Fibroblast of lung (primary cell): ENCODE data around the gene PHIP. TPM values are rescaled to one million over a fixed set of nuclear protein-coding genes. Genes with fewer than 3 reads are reported as not detected.

Source experiments
- DNase-seq, 2 donors: peaks; one replicate each; pipeline versions ENCODE4 v3.0.0 to v3.0.0-alpha.2; 2010; ENCODE audit warnings: low read depth in 2 of 2
- H2AFZ ChIP-seq: 2 replicates; pipeline ENCODE4 v1.5.1; 2012; ENCODE audit warnings: low read length, control low read depth, inconsistent platforms
- H3K27ac ChIP-seq: 2 replicates; pipeline ENCODE4 v1.5.1; 2011; ENCODE audit warnings: low read length, control low read depth; ENCODE audit not compliant: insufficient read depth
- H3K27me3 ChIP-seq: 2 replicates; pipeline ENCODE4 v1.5.1; 2011; ENCODE audit warnings: mild to moderate bottlenecking, low read length; ENCODE audit not compliant: control insufficient read depth, insufficient read depth
- H3K36me3 ChIP-seq: 2 replicates; pipeline ENCODE4 v1.5.1; 2011; ENCODE audit warnings: low read length; ENCODE audit not compliant: control insufficient read depth, insufficient read depth
- H3K4me1 ChIP-seq: 2 replicates; pipeline ENCODE4 v1.5.1; 2011; ENCODE audit warnings: low read length; ENCODE audit not compliant: control insufficient read depth, insufficient read depth; ENCODE audit errors: extremely low read depth
- H3K4me2 ChIP-seq: 2 replicates; pipeline ENCODE4 v1.5.1; 2011; ENCODE audit warnings: low read length, control low read depth; ENCODE audit not compliant: insufficient read depth; ENCODE audit errors: extremely low read depth
- H3K4me3 ChIP-seq, 4 experiments: fragments of 200-600 bp in 1 of 4; sonication (generic) in 1 of 4; replicated peaks in 1 of 4; 2 replicates each; pipeline ENCODE4 v1.5.1; 2011 to 2016; ENCODE audit warnings: low read length in 4 of 4, low read depth in 3 of 4, mild to moderate bottlenecking in 3 of 4, control low read depth in 2 of 4, inconsistent platforms in 1 of 4, mixed read lengths in 1 of 4; ENCODE audit not compliant: insufficient read depth in 1 of 4; ENCODE audit errors: control extremely low read depth in 1 of 4
- H3K79me2 ChIP-seq: 2 replicates; pipeline ENCODE4 v1.5.1; 2012; ENCODE audit warnings: mild to moderate bottlenecking, low read length, inconsistent platforms; ENCODE audit not compliant: control insufficient read depth, insufficient read depth
- H3K9ac ChIP-seq: 2 replicates; pipeline ENCODE4 v1.5.1; 2011; ENCODE audit warnings: mild to moderate bottlenecking, low read length, control low read depth; ENCODE audit not compliant: insufficient read depth
- H3K9me3 ChIP-seq: 2 replicates; pipeline ENCODE4 v1.5.1; 2012; ENCODE audit warnings: low read depth, low read length; ENCODE audit not compliant: control insufficient read depth, insufficient read depth
- H4K20me1 ChIP-seq: 2 replicates; pipeline ENCODE4 v1.5.1; 2011; ENCODE audit warnings: low read length; ENCODE audit not compliant: control insufficient read depth, insufficient read depth; ENCODE audit errors: extremely low read depth
- EZH2 ChIP-seq: IDR thresholded peaks from 2 replicates; pipeline ENCODE4 v1.5.1; 2012; ENCODE audit warnings: low read length, control low read depth, mild to moderate bottlenecking; ENCODE audit errors: missing control alignments
- polyA plus RNA-seq, 2 donors: library from polyadenylated mRNA; depleted of rRNA in 1 of 2; stranded (reverse) in 1 of 2; unstranded in 1 of 2; fragments of >200 nt; gene quantifications; 2 replicates each; pipeline ENCODE4 v1.2.1, GENCODE V29; 2011 to 2012; ENCODE audit warnings: missing spikeins in 1 of 2
- total RNA-seq: library from RNA; depleted of rRNA; stranded (reverse); fragments of >200 nt; gene quantifications from 2 replicates; pipeline ENCODE4 v1.2.1, GENCODE V29; 2014
- TF ChIP-seq, protein P1 (sequence below), 2 donors: IDR thresholded peaks in 1 of 2; conservative IDR thresholded peaks in 1 of 2; 1 replicate in 1 of 2; 2 replicates in 1 of 2; pipeline ENCODE4 v1.5.1; 2011 to 2012; ENCODE audit warnings: low read length in 2 of 2, control low read depth in 1 of 2, inconsistent platforms in 1 of 2, low read depth in 1 of 2, mild to moderate bottlenecking in 1 of 2

Gene PHIP
- total and polyA plus RNA-seq, 2 donors (not counting 1 experiment from before 2014, with no cell fraction given) = 6.7 to 26.1 TPM

DNA sequence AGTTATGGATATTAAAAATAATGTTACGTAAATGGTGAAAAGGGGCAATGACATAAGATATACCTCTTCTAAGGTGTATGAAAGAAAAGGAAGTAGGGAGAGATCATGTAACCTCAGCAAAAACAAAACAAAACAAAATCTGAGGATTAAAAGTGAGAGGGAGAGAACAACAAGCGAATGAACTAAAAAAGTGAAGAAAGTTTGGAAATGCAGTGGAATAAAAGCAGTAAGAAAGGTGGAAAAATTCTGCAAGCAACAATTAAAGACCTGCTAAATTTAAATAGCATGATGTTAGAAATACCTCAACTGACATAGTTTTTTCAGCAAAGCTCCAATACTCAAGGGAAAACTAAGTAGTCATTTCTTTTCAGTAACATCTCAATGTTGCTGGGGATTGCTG, 48.0 kb downstream of the PHIP start:
- no peak overlapping the region for H3K27ac ChIP-seq
- peaks cover 2% of the 10 kb centered on the region for H3K4me1 ChIP-seq
- no peaks in the 10 kb centered on the region for H4K20me1 ChIP-seq
- H2AFZ ChIP-seq = no peak overlapping the region
- H3K79me2 ChIP-seq = no peaks in the 10 kb centered on the region
- H3K4me3 ChIP-seq = no peak overlapping the region
- no peak for DNase-seq
- TF ChIP-seq EZH2 = no peak
- TF ChIP-seq, protein P1, sequence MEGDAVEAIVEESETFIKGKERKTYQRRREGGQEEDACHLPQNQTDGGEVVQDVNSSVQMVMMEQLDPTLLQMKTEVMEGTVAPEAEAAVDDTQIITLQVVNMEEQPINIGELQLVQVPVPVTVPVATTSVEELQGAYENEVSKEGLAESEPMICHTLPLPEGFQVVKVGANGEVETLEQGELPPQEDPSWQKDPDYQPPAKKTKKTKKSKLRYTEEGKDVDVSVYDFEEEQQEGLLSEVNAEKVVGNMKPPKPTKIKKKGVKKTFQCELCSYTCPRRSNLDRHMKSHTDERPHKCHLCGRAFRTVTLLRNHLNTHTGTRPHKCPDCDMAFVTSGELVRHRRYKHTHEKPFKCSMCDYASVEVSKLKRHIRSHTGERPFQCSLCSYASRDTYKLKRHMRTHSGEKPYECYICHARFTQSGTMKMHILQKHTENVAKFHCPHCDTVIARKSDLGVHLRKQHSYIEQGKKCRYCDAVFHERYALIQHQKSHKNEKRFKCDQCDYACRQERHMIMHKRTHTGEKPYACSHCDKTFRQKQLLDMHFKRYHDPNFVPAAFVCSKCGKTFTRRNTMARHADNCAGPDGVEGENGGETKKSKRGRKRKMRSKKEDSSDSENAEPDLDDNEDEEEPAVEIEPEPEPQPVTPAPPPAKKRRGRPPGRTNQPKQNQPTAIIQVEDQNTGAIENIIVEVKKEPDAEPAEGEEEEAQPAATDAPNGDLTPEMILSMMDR (conservative IDR thresholded peaks at IDR 0.05 in 1 of 2, IDR thresholded peaks at IDR 0.05 in 1 of 2; ENCODE audit: low read depth in 1 of 2, low read length in 2 of 2) = no peak
- H3K9me3 ChIP-seq = no peaks in the 10 kb centered on the region
- no peaks in the 10 kb centered on the region for H3K36me3 ChIP-seq
- no peak overlapping the region for H3K9ac ChIP-seq
- no peaks in the 10 kb centered on the region for H3K27me3 ChIP-seq
- H3K4me2 ChIP-seq = no peak overlapping the region

DNA sequence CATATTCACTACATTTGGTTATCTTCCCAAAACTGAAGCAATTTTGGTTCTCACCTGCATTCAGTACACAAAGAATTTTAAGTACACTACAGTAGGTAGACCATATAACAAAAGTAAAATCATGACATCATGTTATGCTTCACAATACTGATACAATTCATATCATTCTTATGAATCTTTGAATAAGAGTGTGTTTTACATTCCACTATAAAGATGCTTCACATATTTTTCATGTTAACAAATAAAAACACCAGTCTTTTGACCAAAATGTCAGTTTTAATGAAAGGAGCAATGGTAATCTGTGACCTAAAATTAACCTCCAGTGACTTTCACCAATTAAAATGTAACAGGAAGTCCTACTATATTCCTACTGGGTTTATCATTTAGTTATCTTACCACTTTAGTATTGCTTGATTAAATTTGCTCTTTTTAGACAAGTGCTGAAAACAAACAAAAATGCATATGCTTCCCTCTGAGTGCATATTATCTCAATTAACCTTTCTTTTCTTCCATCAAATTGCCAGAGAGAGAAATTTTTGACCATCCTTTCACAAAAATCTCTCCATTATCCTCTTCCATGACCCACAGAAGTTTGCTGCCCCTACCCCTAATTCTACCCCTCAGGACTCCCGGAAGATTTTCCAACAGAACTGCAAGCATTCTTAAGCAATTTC, 49.3 kb downstream of the PHIP start:
- H3K36me3 ChIP-seq = no peaks in the 10 kb centered on the region
- H3K4me2 ChIP-seq = no peak overlapping the region
- no peak overlapping the region for H3K27ac ChIP-seq
- no peak overlapping the region for H2AFZ ChIP-seq
- H3K9me3 ChIP-seq = no peaks in the 10 kb centered on the region
- H3K27me3 ChIP-seq = no peaks in the 10 kb centered on the region
- H4K20me1 ChIP-seq = no peaks in the 10 kb centered on the region
- TF ChIP-seq, protein P1 (conservative IDR thresholded peaks at IDR 0.05 in 1 of 2, IDR thresholded peaks at IDR 0.05 in 1 of 2; ENCODE audit: low read depth in 1 of 2, low read length in 2 of 2) = no peak
- no peak for TF ChIP-seq EZH2
- no peak overlapping the region for H3K9ac ChIP-seq
- no peak overlapping the region for H3K4me3 ChIP-seq
- H3K4me1 ChIP-seq = peaks cover 2% of the 10 kb centered on the region
- H3K79me2 ChIP-seq = no peaks in the 10 kb centered on the region
- peak in 1 of 2 donors; percentile 20 for DNase-seq

GRCh38 chr6:79011940-79012339, 66.1 kb downstream of the PHIP start:
- no peaks in the 10 kb centered on the region for H3K27me3 ChIP-seq
- no peak overlapping the region for H3K4me2 ChIP-seq
- H4K20me1 ChIP-seq = no peaks in the 10 kb centered on the region
- H3K79me2 ChIP-seq = no peaks in the 10 kb centered on the region
- no peak overlapping the region for H3K9ac ChIP-seq
- H3K27ac ChIP-seq = no peak overlapping the region
- H3K4me1 ChIP-seq = no peaks in the 10 kb centered on the region
- no peak for DNase-seq
- H3K9me3 ChIP-seq = no peaks in the 10 kb centered on the region
- H3K36me3 ChIP-seq = peaks cover 3% of the 10 kb centered on the region
- H2AFZ ChIP-seq = no peak overlapping the region
- no peak overlapping the region for H3K4me3 ChIP-seq
- no peak for TF ChIP-seq EZH2
- TF ChIP-seq, protein P1 (conservative IDR thresholded peaks at IDR 0.05 in 1 of 2, IDR thresholded peaks at IDR 0.05 in 1 of 2; ENCODE audit: low read depth in 1 of 2, low read length in 2 of 2) = no peak
